GM18511 (cell line): ENCODE data around the gene AKAP13.

Experiments used
- ATAC-seq: cut with Tn5 transposase; IDR thresholded peaks from one replicate; pipeline ENCODE4 v1.9.1; 2021; ENCODE audit warnings: mild to moderate bottlenecking, moderate library complexity; ENCODE audit not compliant: unreplicated experiment

The AKAP13 gene

GRCh38 chr15:85744579-85744978, 364.2 kb downstream of the AKAP13 start:
- ATAC-seq: no peak

GRCh38 chr15:85745023-85745422, 364.6 kb downstream of the AKAP13 start:
- ATAC-seq: no peak

GRCh38 chr15:85745525-85746150, 365.2 kb downstream of the AKAP13 start:
- no peak for ATAC-seq

GRCh38 chr15:85746641-85747040, 366.2 kb downstream of the AKAP13 start:
- ATAC-seq: no peak

- no peak for ATAC-seq
Observed at GRCh38 chr15:85748176-85748575, 367.8 kb downstream of the AKAP13 start.

- no peak for ATAC-seq
Observed at GRCh38 chr15:85748729-85749128, 368.3 kb downstream of the AKAP13 start.

GRCh38 chr15:85749261-85750151, 369.1 kb downstream of the AKAP13 start:
- ATAC-seq: no peak

GRCh38 chr15:85750319-85751290, 370.2 kb downstream of the AKAP13 start:
- no peak for ATAC-seq

GRCh38 chr15:85751291-85752123, 371.1 kb downstream of the AKAP13 start:
- no peak for ATAC-seq

GRCh38 chr15:85752124-85752475, 371.7 kb downstream of the AKAP13 start:
- ATAC-seq: no peak

GRCh38 chr15:85752491-85752961, 372.1 kb downstream of the AKAP13 start:
- no peak for ATAC-seq

- no peak for ATAC-seq
Observed at GRCh38 chr15:85753261-85753660, 372.9 kb downstream of the AKAP13 start.

GRCh38 chr15:85753791-85754452, 373.5 kb downstream of the AKAP13 start:
- ATAC-seq: no peak

- ATAC-seq: no peak
Observed at GRCh38 chr15:85754989-85755388, 374.6 kb downstream of the AKAP13 start.

- ATAC-seq: no peak
Observed at GRCh38 chr15:85755471-85755870, 375.1 kb downstream of the AKAP13 start.

- no peak for ATAC-seq
Observed at GRCh38 chr15:85755942-85756341, 375.5 kb downstream of the AKAP13 start.

GRCh38 chr15:85756411-85757072, 376.1 kb downstream of the AKAP13 start:
- no peak for ATAC-seq

GRCh38 chr15:85757073-85757938, 376.9 kb downstream of the AKAP13 start:
- ATAC-seq: no peak
